HG03378 (cell line): ENCODE measurements around the gene NKX6-2.

Experiments
- ATAC-seq: cut with Tn5 transposase; IDR thresholded peaks from one replicate; pipeline ENCODE4 v1.9.1; 2021; ENCODE audit warnings: mild to moderate bottlenecking, moderate library complexity; ENCODE audit not compliant: unreplicated experiment

Gene NKX6-2

DNA sequence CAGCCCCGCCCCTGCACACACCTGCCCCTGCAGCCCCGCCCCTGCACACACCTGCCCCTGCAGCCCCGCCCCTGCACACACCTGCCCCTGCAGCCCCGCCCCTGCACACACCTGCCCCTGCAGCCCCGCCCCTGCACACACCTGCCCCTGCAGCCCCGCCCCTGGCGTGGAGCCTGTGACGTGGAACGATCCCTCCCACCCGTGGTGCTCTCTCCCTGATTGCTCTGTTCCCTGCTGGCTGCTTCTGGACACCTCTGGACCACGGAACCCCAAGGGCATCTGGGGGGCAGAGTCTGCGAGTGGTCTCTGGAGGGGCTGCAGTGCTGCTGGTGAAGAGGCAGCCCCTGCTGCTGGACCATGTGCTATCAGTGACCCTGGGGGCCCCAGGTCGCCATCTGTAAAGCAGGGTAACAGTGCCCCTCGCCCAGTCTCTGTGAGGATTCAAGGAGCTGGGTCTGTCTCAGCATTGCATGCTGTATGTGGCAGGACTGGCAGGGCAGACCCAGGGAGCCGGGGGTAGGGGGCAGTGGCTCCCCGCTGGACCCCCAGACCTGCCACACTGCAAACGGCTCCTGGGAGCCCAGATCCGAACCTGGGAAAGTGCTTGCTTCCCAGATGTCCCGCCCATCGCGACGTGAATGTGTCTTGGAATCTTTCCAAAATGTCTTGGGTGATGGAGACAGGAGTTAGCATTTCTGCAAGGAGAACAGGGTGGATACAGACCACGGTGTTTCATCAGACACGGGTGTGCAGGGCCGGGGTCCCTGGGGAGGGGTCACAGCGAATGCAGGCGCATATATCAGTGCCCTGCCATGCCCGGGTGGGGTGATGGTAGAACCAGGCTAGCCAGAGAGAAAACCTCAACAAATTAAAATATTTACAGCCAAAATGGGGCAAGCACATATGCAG is 27.9 kb upstream of the NKX6-2 start:
- ATAC-seq = no peak

DNA sequence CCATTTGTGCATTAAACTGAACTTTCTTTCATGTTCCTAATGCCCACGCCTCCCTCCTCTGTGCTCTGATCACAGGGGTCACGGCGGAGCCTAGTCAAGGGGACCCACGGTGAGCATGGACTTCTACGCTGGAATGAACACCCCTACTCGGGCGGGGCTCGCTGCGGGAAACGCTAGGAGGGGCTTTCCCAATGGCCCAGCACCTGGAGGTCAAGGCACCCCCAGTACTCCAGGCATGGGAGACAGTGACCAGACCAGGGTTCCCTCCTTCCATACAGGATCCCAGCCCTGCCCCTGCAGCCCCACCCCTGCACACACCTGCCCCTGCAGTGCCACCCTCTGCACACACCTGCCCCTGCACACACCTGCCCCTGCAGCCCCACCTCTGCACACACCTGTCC is 27.1 kb upstream of the NKX6-2 start:
- no peak for ATAC-seq

DNA sequence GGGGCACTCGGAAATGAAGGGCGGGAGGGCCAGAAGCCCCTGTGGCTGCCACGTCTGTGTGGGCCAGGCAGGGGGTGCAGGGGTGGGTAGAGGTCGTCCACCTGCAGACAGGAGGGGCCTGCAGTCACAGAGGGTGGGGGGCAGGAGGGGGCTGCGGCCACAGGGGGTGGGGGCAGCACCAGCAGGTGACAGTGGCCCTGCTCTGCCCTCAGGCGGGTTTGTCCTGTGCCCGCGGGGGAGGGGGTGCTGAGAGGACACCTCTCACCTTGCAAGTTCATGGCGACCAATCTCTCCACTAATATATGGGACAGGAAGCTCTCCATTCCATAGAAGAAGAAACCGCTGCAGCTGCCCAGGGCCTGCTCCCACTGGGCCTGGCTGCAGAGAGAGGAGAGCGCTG is 26.6 kb upstream of the NKX6-2 start:
- ATAC-seq = no peak

DNA sequence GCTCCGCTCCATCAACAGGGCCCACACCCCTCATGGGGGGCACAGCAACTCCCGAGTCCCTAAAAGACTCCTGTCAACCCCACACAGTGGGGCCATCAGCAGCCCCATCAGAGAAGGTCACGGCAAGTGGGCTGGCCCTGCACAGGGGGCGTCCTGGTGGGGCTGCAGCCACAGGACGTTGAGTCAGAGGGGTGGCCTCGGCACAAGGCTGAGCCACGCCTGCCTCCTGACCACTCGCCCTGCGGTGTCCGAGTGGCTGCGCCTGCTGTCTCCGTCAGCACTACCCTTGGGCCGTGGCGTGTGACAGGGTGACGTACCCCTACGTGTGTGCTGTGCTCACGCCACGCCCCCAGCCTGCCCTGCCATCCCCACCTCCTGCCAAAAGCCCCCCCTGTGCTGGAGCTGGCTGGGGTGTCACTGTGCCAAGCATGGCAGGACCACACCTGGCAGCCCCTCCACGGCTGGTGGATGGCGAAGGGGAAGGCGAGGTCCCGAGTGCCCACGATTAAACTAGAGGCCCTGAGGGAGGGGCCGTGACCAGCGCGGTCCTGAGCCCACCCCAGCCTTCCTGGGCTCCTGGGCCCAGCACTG is 26.0 kb upstream of the NKX6-2 start:
- no peak for ATAC-seq

DNA sequence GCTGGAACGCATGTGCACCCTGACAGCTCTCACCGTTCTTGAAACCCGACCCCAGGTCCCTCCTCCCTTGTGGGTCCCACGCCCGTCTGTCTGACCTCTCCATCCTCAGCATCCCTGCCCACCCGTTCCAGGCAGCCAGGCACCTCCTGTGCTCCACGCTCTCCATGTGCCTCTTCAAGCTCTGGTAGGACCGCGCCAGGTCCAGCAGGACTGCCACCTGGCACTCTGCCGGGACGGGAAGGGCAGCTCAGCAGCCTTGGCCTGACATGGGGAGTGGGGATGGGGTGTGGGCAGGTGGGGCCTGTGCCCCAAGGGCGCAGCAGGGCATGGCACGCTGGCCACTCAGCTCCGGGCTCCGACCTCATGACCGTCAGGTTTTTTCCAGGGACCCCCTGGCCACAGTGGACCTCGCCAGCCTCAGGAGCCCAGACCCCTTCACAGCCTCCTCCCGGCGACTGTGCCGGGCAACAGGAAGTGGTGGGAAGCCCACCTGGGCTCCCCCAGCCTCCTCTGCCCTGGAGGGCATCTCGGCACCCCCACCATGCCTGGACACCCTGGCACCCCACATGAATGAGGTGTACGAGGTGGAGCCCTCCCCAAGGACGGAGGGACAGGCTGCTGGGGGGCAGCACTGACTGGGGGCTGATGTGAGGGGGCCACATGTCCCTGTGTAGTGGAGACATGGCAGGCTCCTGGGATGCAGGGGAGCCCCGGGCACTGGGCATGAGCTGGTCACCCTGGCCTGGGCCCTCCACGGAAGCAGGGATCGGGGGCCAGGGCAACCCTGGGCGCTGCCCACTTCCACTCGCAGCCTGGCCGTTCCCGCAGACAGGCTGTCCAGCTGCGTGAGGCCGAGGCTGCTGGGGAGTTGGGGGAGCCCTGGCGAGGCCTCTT is 25.1 kb upstream of the NKX6-2 start:
- no peak for ATAC-seq

DNA sequence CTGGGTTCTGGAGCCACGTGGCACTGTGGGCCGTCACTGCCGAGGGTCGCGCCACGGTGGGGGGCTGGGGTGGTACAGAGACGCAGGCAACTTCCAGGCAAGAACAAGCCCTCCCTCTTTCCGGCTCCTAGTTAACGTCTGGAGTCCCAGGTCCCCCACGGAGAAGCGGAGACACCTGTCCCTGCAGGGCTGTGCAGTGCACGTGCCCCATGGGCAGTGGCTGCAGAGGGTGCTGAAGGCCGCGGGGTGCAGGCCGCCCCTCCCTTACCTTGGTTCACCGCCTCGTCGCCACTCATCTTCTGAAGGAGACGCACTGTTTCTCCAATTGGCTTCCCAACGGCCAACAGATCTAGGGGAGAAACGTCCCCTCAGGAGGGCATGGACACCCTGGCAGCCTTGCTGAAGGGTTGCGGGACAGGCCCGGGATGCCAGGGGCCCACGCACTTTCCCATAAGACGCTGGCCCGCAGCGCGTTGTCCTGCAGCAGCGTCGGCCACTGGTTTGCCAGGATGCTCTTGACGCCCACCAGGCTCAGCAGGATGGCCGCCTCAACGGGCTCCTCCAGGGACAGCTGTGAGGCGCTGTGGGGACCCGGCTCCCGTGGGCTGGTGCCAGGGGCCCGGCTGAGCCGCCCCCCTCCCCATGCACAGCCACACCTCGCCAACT is 24.3 kb upstream of the NKX6-2 start:
- no peak for ATAC-seq

DNA sequence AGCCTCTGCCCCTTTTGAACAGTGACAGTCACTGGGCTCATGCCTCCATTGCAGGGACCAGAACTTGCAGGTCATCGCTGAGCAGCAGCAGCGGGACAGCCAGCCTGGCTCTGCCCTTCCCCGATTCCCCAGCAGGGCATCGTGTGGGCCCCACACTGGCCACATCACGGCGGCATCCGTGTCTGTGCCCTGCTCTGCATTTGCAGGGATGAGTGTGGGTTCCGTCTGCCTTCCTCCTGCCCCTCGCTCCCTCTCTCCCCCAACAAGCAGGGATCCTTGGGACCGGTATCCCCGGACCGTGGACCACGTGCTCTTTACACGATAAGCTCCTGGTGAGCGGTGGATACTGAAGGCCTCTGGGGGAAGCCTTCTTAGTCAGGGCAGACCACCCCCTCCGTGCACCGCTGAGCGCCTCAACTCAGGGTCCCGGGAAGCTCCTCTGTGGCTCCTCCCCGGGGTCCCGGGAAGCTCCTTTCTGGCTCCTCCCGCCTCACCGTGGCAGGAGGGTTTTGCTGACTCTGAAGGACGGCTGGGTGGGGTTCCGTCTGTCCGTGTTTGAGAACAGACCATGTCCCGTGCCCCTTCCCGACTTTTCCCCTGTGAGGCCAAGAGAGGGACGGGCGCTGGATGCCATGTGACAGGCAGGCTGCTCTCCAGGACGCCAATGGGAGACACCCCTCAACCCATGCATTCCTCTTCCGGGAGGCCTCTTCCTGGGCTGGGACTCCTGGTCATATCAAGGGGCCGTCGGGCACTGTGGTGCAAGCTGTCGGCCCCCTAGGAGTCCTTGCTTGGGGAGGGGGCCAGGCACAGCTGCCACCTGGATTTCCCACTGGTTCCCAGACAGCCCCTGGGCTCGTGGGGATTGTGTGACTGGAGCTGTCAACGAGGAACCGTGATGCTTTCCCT is 23.5 kb upstream of the NKX6-2 start:
- ATAC-seq = no peak

DNA sequence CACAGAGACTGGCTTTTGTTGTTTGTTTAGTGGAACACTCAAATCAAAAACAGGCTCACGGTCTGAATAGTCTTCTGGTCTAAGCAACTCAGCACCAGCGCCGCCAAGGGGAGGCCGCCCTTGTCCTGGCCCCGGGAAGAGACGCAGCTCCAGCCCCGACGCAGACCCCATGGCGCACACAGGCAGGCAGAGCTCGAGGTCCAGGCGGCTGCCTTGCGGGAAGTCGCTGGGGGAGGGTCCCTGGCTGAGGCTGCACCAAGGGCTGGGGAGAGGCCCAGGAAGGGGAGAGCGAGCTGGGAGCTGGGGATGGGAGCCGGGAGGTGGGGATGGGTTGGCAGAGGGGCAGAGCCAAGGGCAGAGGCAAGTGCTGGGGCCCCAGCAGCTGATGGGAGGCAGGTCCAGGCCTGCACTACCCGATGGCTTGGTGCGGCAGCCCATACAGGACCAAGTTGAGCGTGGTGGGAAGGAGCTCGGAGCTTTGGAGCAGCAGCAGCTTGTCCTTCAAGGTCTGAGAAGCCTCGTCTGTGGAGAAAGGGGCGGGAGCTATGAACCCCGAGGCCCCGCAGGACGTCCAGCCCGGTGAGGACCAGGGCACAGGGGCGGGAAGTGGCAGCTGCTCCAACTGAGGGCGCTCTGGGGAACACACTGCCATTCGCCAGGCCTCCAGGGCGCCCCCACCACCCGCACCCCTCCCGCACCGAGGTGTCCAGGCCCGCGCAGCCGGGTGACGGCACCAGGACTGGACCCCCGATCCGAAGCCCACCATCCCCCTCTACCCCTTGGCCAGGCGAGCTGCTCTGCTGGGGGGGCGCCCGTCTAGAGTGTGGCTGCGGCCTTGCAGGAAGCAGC is 22.7 kb upstream of the NKX6-2 start:
- ATAC-seq = no peak

DNA sequence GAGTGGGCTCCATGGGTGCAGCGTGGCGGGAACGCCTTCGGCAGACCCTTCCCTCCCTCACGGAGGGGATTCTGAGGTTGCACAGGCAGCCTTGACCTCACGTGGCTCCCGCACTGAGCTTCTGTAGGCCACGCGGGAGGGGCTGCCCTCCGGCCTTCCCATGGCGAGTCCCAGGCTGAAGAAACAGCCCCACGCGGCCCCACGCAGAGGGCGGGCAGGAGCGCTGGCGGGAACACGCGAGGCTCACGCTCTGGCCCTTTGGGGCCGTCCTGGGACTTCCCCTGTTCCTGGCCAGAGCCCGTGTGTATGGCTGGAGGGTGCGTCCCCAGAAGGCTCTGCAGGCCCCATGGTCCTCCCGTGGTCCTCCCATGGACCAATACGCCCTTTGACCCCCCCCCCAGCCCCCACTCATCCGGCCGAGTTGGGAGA is 21.7 kb upstream of the NKX6-2 start:
- no peak for ATAC-seq

DNA sequence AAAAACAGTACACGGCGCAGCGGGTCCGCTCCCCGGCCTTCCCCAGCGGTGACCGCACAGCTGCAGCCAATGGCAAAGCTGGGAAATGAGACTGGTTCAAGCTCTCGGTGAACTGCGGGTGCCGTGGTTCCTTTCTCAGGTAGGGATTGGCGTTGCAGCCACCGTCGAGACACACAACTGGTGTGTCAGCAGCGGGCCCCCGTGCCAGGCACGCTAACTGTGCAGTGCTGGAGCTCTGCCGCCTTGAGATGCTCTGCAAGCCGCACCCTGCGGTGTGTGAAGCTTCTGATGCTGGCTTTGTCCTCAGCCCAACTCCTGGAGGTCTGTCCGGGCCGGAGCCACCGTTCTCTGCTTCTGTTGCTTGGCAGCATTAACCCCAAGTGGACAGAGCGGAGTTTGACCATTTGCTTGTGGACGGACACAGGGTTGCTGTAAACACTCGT is 20.6 kb upstream of the NKX6-2 start:
- no peak for ATAC-seq

DNA sequence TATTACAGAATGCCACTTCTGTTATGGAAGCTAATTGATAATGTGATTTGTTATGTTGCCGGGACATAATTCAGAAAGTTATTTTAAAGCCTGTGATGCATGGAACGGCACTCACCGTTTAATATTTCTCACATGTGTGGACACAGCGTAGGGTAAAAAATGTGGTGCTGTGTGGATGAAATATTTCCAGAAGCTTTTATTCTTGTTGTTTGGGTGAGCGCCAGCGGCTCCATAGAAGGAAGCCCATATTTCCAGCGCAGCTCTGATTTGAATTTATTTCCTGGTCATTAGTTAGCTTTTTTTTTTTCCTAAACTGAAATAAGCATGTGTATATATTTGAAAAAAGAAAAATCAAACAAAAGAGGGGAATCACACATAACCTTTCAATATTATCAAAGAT is 20.2 kb upstream of the NKX6-2 start:
- ATAC-seq = no peak

DNA sequence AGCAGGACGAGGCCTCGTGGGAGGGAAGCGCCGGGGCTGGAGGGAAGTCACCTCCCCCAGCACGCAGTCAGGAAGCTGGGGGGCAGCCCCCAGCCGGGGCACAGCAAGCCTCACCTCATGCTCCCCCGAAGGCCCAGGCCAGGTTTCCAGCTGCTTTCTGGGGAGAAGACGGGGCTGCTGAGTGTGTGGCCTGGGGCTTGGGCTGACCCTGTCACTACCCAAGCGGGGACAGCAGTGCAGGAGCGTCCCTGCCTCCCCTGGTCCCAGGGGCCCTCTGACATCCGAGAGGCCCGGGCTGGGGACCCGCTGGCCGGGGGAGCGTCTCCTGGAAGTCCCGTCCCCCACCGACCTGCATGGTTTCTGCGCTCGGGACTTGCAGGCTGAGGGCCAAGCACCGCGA is 19.7 kb upstream of the NKX6-2 start:
- no peak for ATAC-seq

DNA sequence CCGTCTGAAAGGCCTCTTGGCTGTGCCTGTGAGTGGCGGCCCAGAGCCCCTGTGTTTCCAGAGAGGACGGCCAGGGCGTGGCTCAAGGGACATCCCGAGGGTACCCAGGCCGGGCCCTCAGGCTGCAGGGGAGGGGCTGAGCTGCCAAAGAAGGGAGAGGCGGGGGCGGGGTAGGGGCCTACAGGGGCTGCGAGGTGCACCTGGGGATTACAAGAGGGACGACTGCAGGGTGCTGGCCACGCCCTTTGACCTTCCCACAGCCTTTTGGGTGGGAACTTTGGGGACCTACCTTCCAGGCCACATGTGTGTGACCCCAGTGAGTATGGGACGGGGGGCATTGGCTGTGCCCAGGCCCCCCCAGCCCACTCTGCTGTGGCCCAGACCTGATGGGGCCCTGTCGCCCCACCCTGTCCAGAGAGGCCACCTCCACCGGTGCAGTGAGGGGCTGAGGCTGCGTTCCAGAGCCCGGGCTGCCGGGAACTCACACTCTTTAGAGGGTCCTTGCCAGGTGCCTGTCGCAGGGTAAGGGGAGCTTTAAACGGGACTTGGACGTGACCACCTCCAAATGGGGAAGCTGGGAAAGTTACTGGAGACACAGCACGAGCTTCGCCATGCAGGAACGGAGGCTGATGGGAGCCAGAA is 19.0 kb upstream of the NKX6-2 start:
- ATAC-seq = no peak

DNA sequence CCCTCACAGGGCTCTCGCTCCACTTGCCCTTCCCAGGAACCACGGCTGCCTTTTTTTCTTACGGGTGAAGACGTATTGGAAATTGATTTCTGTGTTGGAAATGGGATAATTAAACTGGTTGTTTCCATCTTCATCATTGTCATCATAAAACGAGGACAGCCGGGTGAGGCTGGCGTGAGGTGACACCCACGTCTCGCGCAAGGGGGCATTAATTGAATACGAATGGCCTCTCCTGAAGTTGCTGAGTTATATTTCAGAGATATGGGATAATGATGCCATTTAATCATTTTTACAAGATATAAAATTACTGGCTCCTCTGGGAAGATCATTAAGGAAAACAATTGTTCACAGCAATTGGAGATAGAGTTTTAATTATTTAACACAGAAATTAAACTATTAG is 18.3 kb upstream of the NKX6-2 start:
- no peak for ATAC-seq

DNA sequence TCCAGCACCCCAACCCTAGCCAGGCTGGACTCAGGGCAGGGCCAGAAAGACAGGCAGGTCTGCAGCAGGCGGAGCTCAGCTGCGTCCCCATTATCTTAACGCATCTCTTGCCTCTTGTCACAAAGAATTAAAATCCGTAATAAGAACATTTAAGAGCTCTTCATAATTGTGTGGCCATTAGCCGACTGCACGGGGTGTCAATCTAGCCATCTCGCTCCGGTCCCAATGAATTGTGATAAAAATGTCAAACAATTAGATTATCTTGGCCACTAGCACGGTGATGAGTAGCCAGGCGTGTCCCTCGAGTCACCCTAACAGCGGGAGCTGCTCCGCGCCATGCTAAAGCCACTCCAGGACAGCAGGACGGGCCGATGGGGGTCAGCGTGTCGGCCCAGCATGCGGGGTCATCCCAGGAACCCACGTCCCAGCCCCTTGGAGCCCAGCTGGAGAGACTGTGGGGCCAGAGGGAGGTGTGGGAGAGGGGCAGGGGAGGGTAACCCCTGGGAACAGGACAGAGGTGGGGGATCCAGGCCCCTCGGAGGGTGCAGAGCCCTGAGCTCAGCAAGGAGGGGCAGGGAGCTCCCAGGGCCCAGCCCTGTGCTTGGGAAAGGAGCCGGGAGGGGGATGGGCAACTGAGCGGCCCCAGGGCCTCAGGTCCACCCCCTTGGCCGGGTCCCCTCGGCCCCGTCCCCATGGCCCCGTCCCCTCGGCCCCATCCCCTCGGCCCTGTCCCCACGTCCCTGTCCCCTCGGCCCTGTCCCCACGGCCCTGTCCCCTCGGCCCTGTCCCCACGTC is 17.7 kb upstream of the NKX6-2 start:
- no peak for ATAC-seq

DNA sequence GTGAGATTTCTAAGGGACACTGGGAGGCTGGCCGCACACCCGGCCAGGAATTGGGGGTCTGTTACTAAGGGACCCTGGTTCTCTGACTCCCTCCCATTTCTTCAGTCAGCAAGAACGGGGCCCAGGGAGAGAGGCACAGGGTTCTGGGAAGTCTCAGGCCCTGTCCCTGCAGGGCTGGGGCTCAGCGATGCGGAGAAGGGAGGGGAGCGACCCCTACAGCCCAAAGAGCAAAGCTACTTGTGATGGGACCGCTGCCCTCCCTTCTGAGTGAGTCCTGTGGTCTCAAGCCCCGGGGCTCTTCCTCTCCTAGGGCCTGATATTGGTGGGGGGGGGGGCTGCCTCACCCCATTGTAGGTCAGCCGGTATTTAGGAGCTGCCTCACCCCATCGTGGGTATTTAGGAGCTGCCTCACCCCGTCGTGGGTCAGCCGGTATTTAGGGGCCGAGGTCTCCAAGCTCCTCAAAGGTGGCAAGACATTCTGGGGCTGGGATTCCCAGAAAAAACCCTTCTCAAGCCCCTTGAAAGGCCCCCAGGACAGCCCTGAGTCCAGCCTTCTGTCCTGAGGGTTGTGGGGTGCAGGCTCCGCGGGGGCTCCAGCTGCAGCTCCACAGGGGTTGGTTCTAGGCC is 16.9 kb upstream of the NKX6-2 start:
- no peak for ATAC-seq

DNA sequence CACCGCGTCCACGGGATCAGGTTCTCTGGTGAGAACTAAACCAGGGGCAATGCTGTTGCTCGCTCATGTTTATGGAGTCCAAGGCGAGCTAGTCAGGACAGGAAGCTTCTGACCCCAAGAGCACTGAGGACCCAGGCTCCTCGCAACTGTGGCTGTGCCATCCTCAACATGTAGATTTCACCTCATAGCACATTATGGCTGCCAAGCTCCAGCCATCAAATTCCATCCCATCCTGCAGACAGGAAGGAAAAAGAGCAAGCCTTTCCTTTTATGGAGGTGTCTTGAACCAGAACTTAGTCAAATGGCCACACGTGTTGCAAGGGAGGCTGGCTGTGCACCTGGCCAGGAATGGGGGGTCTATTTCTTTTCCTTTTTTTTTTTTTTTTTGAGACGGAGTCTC is 16.1 kb upstream of the NKX6-2 start:
- no peak for ATAC-seq
